ENCODE measurements around the gene SPRR4. TPM values are rescaled to one million over a fixed set of nuclear protein-coding genes. Genes with fewer than 3 reads are reported as not detected.
"Not testable (repeated sequence)": the region's sequence is repeated elsewhere in the genome, so short reads cannot be mapped to it uniquely, and the experiment has no call there.

The SPRR4 gene
- total RNA-seq, 1 experiment from 2014 or later = not detected

DNA sequence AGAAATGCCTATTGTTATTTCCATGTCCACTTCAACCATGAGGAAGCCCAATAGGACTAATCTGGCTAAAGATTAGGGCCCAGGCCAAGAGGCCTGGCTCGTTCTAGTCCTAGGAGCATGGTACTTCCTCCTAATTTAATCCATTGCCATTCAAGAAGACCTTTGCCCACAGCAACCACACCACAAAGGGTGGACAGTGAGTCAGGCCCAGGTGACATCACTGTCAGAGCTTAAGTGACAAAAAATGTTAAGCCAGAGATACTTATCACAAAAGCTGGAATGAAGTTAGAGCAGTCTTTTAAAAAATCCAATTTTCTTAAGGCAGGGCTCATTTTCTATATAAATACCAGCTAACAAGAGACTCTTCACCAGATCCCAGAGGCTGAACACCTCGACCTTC, 30.9 kb downstream of the SPRR4 start, which contains the start of gene SPRR3:
Gene SPRR3, plus strand, starts transcription at position 368 of the 400 bp plus-strand sequence. CDS start 1,272 bp downstream, outside the sequence.
- no peaks in the 10 kb centered on the region for H3K27me3 ChIP-seq (replicated peaks; ENCODE audit: insufficient read depth, low read depth, low read length, poor library complexity)
- TF ChIP-seq EZH2 (IDR thresholded peaks at IDR 0.05; ENCODE audit: borderline replicate concordance, low read depth, low read length, poor library complexity, severe bottlenecking) = no peak
- TF ChIP-seq, protein P1, sequence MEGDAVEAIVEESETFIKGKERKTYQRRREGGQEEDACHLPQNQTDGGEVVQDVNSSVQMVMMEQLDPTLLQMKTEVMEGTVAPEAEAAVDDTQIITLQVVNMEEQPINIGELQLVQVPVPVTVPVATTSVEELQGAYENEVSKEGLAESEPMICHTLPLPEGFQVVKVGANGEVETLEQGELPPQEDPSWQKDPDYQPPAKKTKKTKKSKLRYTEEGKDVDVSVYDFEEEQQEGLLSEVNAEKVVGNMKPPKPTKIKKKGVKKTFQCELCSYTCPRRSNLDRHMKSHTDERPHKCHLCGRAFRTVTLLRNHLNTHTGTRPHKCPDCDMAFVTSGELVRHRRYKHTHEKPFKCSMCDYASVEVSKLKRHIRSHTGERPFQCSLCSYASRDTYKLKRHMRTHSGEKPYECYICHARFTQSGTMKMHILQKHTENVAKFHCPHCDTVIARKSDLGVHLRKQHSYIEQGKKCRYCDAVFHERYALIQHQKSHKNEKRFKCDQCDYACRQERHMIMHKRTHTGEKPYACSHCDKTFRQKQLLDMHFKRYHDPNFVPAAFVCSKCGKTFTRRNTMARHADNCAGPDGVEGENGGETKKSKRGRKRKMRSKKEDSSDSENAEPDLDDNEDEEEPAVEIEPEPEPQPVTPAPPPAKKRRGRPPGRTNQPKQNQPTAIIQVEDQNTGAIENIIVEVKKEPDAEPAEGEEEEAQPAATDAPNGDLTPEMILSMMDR (conservative IDR thresholded peaks at IDR 0.05; ENCODE audit: low read depth, low read length) = no peak
- BruUV-seq (replicated peaks) = no TSS peak
- POLR2A ChIA-PET (ENCODE audit: low non-redundant PET) = no interaction called here
- H3K27ac ChIP-seq (ENCODE audit: low read depth, low read length, poor library complexity, severe bottlenecking) = no peak within 1 kb of the TSS
- intact Hi-C loops (cut with micrococcal nuclease; ENCODE audit: unreplicated experiment) = no loop called here
- H3K4me3 ChIP-seq (ENCODE audit: low read depth, low read length, poor library complexity, severe bottlenecking) = no peak within 1 kb of the TSS
- no peaks in the 10 kb centered on the region for H3K9me3 ChIP-seq (ENCODE audit: low read depth, low read length, poor library complexity, severe bottlenecking)
- CTCF ChIA-PET = no interaction called here
- DNase-seq (ENCODE audit: low spot score) = no peak
- H3K36me3 ChIP-seq (ENCODE audit: insufficient read depth, low read length, poor library complexity, severe bottlenecking) = no peaks in the 10 kb centered on the region
- H3K4me1 ChIP-seq (ENCODE audit: insufficient read depth, low read length, poor library complexity, severe bottlenecking) = no peaks in the 10 kb centered on the region

DNA sequence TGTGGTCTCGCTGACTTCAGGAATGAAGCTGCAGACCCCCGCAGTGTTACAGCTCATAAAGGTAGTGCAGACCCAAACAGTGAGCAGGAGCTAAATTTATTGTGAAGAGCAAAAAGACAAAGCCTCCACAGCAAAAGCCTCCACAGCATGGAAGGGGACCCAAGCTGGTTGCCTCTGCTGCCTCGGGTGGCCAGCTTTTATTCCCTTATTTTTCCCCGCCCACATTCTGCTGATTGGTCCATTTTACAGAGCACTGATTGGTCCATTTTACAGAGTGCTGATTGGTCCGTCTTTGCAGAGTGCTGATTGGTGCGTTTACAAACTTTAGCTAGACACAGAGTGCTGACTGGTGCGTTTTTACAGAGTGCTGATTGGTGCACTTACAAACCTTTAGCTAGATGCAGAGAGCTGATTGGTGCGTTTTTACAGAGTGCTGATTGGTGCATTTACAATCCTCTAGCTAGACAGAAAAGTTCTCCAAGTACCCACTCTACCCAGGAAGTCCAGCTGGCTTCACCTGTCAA, 40.8 kb downstream of the SPRR4 start:
- intact Hi-C loops (cut with micrococcal nuclease; ENCODE audit: unreplicated experiment); H3K4me3 ChIP-seq (ENCODE audit: low read depth, low read length, poor library complexity, severe bottlenecking); POLR2A ChIA-PET (ENCODE audit: low non-redundant PET); CTCF ChIA-PET; DNase-seq (ENCODE audit: low spot score); H3K9me3 ChIP-seq (ENCODE audit: low read depth, low read length, poor library complexity, severe bottlenecking); H3K27me3 ChIP-seq (replicated peaks; ENCODE audit: insufficient read depth, low read depth, low read length, poor library complexity); H3K4me1 ChIP-seq (ENCODE audit: insufficient read depth, low read length, poor library complexity, severe bottlenecking); BruUV-seq (replicated peaks); H3K36me3 ChIP-seq (ENCODE audit: insufficient read depth, low read length, poor library complexity, severe bottlenecking); H3K27ac ChIP-seq (ENCODE audit: low read depth, low read length, poor library complexity, severe bottlenecking): not testable (repeated sequence)

DNA sequence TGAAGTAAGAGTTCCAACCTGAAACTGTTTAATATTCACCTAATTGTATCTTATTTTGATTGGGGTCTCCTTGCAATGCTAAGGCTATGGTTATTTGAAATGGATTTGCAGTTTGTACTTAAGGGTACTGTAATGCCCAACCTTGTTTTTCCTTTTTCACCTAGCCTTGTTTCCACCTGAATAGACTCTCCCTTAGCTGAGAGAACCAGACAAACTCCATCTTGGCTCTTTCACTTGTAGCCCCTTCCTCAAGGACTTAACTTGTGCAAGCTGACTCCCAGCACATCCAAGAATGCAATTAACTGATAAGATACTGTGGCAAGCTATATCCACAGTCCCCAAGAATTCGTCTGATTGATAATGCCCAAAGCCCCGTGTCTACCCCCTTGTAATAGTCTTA, 51.4 kb downstream of the SPRR4 start:
- H3K27me3 ChIP-seq (replicated peaks; ENCODE audit: insufficient read depth, low read depth, low read length, poor library complexity); POLR2A ChIA-PET (ENCODE audit: low non-redundant PET); H3K4me1 ChIP-seq (ENCODE audit: insufficient read depth, low read length, poor library complexity, severe bottlenecking); CTCF ChIA-PET; H3K9me3 ChIP-seq (ENCODE audit: low read depth, low read length, poor library complexity, severe bottlenecking); H3K4me3 ChIP-seq (ENCODE audit: low read depth, low read length, poor library complexity, severe bottlenecking); intact Hi-C loops (cut with micrococcal nuclease; ENCODE audit: unreplicated experiment); BruUV-seq (replicated peaks); H3K27ac ChIP-seq (ENCODE audit: low read depth, low read length, poor library complexity, severe bottlenecking); H3K36me3 ChIP-seq (ENCODE audit: insufficient read depth, low read length, poor library complexity, severe bottlenecking); DNase-seq (ENCODE audit: low spot score): not testable (repeated sequence)

Other genes starting within 250 kb of the SPRR4 start
- gene KPRP, start 212.6 kb upstream of the SPRR4 start, total RNA-seq (2021) = not detected in 2 replicates
- not detected in 2 replicates for gene LCE1F, start 195.5 kb upstream of the SPRR4 start, total RNA-seq (2021)
- gene LCE1E, start 184.4 kb upstream of the SPRR4 start, total RNA-seq (2021) = not detected in 2 replicates
- gene LCE1D, start 173.9 kb upstream of the SPRR4 start, total RNA-seq (2021) = not detected in 2 replicates
- gene LCE1C, start 164.0 kb upstream of the SPRR4 start, total RNA-seq (2021) = not detected in 2 replicates
- not detected in 2 replicates for gene LCE1B, start 158.7 kb upstream of the SPRR4 start, total RNA-seq (2021)
- not detected in 2 replicates for gene LCE1A, start 143.2 kb upstream of the SPRR4 start, total RNA-seq (2021)
- not detected in 2 replicates for gene LCE6A, start 127.8 kb upstream of the SPRR4 start, total RNA-seq (2021)
- not detected in 2 replicates for gene LCE7A, start 110.7 kb upstream of the SPRR4 start, total RNA-seq (2021)
- gene SMCP, start 92.3 kb upstream of the SPRR4 start, total RNA-seq (2021) = not detected in 2 replicates
- gene IVL, start 62.1 kb upstream of the SPRR4 start, total RNA-seq (2021) = not detected in 2 replicates
- gene SPRR5, start 23.4 kb upstream of the SPRR4 start, total RNA-seq (2021) = not detected in 2 replicates
- not detected in 2 replicates for gene SPRR1A, start 13.4 kb downstream of the SPRR4 start, total RNA-seq (2021)
- gene SPRR3, start 31.1 kb downstream of the SPRR4 start, total RNA-seq (2021) = not detected in 2 replicates
- not detected in 2 replicates for gene SPRR1B, start 60.6 kb downstream of the SPRR4 start, total RNA-seq (2021)
- gene SPRR2D, start 70.5 kb downstream of the SPRR4 start, total RNA-seq (2021) = 0.62 TPM in 1 of 2 replicates, not detected in the other
- gene SPRR2A, start 86.9 kb downstream of the SPRR4 start, total RNA-seq (2021) = not detected in 2 replicates
- gene SPRR2B, start 101.0 kb downstream of the SPRR4 start, total RNA-seq (2021) = not detected in 2 replicates
- gene SPRR2E, start 123.9 kb downstream of the SPRR4 start, total RNA-seq (2021) = not detected in 2 replicates
- gene SPRR2F, start 142.9 kb downstream of the SPRR4 start, total RNA-seq (2021) = not detected in 2 replicates
- not detected in 2 replicates for gene SPRR2G, start 180.2 kb downstream of the SPRR4 start, total RNA-seq (2021)
- not detected in 2 replicates for gene LELP1, start 232.8 kb downstream of the SPRR4 start, total RNA-seq (2021)
- gene PRR9, start 246.9 kb downstream of the SPRR4 start, total RNA-seq (2021) = not detected in 2 replicates

Measured in A673 (cell line).